Brain microvascular endothelial cell (primary cell): ENCODE measurements around the gene CD79A.

Source experiments
- DNase-seq: peaks from one replicate; pipeline ENCODE4 v3.0.0-alpha.2; 2020
- H3K27ac ChIP-seq: fragments of 250-450 bp; sonication (Bioruptor Pico); 2 replicates; pipeline ENCODE4 v1.5.1; 2020; ENCODE audit warnings: mild to moderate bottlenecking, moderate library complexity
- H3K27me3 ChIP-seq: fragments of 250-450 bp; sonication (Bioruptor Pico); replicated peaks from 2 replicates; pipeline ENCODE4 v1.5.1; 2020; ENCODE audit warnings: mild to moderate bottlenecking
- H3K36me3 ChIP-seq: fragments of 250-450 bp; sonication (Bioruptor Pico); replicated peaks from 2 replicates; pipeline ENCODE4 v1.5.1; 2020; ENCODE audit warnings: mild to moderate bottlenecking
- H3K4me3 ChIP-seq: 2 replicates; pipeline ENCODE4 v1.5.1; 2011; ENCODE audit warnings: low read depth, mild to moderate bottlenecking, control low read depth, low read length, moderate library complexity
- in situ Hi-C: cut with HindIII; loops from 2 replicates; pipeline ENCODE4 v1.10.0; 2017; ENCODE audit warnings: low sequenced_read_pairs, low pct_ligation_motif_present
- TF ChIP-seq, protein P1 (sequence below): IDR thresholded peaks from 2 replicates; pipeline ENCODE4 v1.5.1; 2011; ENCODE audit warnings: low read depth, mild to moderate bottlenecking, moderate library complexity, low read length, control low read depth, inconsistent platforms; ENCODE audit errors: missing control alignments

Gene CD79A

DNA sequence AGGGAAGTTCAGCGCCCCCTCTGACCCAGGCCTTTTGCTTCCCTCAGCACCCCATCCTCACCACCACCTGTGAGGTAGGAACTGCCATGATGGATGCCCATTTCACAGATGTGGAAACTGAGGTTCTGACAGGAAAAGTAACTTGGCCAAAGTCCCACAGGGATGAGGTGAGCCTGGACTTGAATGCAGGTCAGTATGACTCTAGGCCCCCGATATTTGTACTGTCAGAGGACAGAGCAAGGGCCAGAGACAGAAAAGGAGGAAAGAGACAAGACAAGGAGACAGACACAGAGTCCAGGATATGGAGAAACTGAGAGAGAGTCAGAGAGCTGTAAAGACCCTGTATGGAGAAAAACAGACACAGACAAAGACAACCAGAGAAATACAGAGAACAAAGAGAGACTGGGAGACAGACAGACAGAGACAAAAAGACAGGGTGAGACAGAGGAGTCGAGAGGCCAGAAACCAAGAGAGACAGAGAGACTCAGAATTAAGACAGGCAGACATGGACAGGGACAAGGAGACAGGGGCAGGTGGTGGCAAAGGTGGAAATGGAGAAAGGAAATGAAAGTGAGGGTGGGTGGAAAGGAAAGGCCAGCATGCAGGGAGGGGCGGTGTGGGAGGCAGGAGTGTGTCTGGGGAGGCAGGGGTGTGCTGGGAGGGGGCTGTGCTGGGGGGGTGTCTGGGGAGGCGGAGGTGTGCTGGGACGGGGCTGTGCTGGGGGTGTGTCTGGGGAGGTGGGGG is 46.1 kb downstream of the CD79A start:
- H3K27me3 ChIP-seq: peaks cover 49% of the 10 kb centered on the region
- DNase-seq: no peak
- TF ChIP-seq, protein P1, sequence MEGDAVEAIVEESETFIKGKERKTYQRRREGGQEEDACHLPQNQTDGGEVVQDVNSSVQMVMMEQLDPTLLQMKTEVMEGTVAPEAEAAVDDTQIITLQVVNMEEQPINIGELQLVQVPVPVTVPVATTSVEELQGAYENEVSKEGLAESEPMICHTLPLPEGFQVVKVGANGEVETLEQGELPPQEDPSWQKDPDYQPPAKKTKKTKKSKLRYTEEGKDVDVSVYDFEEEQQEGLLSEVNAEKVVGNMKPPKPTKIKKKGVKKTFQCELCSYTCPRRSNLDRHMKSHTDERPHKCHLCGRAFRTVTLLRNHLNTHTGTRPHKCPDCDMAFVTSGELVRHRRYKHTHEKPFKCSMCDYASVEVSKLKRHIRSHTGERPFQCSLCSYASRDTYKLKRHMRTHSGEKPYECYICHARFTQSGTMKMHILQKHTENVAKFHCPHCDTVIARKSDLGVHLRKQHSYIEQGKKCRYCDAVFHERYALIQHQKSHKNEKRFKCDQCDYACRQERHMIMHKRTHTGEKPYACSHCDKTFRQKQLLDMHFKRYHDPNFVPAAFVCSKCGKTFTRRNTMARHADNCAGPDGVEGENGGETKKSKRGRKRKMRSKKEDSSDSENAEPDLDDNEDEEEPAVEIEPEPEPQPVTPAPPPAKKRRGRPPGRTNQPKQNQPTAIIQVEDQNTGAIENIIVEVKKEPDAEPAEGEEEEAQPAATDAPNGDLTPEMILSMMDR: no peak
- in situ Hi-C loops: no loop called here
- no peak overlapping the region for H3K27ac ChIP-seq
- H3K4me3 ChIP-seq: no peak overlapping the region
- H3K36me3 ChIP-seq: no peaks in the 10 kb centered on the region

DNA sequence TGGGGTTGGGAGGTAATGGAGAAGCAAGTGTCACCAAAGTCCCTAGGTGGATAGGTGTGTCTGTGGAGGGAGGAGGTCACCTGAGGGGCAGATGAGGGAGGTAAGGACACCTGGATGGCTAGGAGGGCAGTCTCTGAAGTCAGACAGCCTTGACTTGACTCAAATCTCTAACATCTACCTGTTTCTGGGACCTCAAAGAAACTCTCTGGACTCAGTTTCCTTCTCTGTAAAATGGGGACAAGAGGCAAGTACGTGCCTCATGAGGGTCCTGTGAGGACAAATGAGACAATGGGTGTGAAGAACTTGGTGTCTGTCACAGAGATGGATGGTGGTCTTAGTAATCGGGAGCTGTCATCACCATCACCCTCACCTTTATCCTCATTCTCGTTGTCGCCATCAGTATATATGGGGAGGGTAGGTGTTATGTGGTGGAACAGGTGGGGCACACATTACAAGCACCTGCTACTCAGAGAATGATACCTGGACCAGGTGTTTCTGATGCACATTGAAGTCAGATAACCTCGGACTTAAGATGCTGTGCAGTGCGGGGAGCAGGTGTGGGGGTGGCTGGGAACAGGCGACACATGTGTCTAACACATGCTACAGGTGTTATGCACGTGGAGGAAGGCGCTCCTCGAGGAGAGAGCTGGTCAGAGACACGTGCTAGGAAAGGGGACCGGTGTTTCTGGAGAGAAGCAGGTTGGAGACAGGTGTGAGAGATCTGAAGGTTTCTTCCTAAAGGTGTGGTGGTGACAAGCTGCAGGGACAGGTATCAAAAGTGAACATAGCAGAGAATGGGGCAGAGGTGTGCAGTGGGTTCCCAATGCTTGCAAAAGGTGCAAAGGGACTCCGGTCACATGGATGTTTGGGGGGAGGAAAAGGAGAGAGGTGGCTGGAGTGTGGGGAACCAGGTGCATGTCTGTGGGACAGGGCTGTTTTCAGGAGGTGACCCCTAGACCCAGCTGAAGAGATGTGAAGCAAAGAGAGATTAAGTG is 47.4 kb downstream of the CD79A start:
- H3K27me3 ChIP-seq: peaks cover 56% of the 10 kb centered on the region
- no peak for DNase-seq
- no peaks in the 10 kb centered on the region for H3K36me3 ChIP-seq
- no peak overlapping the region for H3K27ac ChIP-seq
- in situ Hi-C loops: no loop called here
- H3K4me3 ChIP-seq: no peak overlapping the region
- TF ChIP-seq, protein P1: no peak

DNA sequence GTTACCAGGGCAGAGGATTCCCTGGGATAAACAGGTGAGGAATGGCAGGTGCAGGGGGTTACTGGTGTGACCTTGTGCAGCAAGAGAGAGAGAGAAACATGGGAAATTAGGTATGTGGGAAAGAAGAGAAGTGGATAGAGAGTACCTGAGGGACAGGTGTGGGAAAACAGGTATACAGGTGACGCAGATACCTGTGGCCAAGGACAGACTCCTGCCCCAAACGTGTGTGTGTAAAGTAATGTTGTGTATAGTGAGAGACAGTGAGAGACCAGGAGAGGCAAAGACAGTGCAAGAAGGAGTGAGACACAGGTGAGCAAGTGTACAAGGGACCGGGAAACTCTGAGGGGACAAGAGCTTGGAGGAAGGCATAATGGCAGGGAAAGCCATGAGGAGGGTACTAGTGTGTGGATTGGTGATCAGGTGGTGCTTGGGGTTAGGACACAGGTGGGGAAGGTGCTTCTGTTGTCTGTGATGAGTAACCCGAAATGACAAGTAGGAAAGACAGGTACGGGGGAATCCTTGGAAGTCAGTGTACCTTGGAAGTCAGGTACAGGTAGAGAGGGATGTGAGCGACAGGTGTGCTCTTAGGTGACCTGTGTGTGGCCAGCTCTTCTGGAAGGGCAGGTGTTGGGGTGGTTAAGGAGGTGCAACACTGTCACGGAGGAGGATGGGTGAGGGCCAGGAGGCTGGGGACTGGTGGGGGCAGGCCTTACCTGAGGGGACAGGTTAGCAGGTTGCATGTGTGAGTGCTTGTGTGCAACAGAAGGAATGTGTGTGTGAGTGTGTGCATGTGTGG is 48.3 kb downstream of the CD79A start:
- H3K27ac ChIP-seq: no peak overlapping the region
- no peaks in the 10 kb centered on the region for H3K36me3 ChIP-seq
- no peak overlapping the region for H3K4me3 ChIP-seq
- no peak for DNase-seq
- TF ChIP-seq, protein P1: no peak
- in situ Hi-C loops: no loop called here
- peaks cover 63% of the 10 kb centered on the region for H3K27me3 ChIP-seq

DNA sequence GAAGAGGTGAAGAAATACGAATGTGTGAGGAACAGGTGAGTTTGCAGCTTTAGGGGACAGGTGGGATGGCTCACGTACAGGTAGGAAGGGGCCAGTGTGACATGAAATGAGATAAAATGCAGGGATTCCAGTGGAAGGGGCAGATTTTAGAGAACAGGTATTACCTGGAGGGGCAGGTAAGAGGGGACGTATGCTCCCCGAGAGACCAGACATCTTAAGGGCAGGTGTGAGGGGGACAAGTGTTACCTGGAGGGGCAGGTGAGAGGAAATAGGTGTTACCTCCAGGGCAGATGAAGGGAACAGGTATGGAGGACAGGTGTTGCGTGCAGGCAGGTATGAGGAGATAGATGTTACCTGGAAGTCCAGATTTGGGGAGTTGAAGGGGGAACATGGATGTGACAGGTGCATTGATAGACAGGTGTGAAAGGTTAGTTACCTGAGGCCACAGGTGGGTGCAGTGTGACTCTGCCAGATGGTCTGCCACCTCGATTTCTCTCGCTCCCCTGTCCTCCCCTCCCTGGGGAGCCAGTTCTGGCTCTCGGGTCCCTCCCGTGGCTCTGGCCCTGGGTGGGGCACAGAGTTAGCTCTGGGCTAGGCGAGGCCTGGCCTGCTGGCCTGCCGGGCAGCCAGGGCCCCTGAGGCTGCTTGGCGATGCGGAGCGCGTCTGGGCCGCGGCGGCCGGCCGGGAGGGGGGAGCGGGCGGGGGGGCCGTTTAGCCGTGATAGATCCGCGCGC is 49.1 kb downstream of the CD79A start:
- DNase-seq: no peak
- H3K4me3 ChIP-seq: no peak overlapping the region
- no peaks in the 10 kb centered on the region for H3K36me3 ChIP-seq
- no peak overlapping the region for H3K27ac ChIP-seq
- peaks cover 65% of the 10 kb centered on the region for H3K27me3 ChIP-seq
- TF ChIP-seq, protein P1: no peak
- in situ Hi-C loops: no loop called here
